GM12878 (cell line): ENCODE results near the gene GALNT9. TPM values are rescaled to one million over a fixed set of nuclear protein-coding genes. Genes with fewer than 3 reads are reported as not detected.

Experiments used
- ATAC-seq: fragments of 200-7000 bp; cut with Tn5 transposase; 3 replicates; pipeline ENCODE4 v1.9.1; 2020; ENCODE audit warnings: mild to moderate bottlenecking, moderate library complexity
- BruUV-seq: library from RNA; stranded (reverse); fragments of 400-500 nt; replicated peaks from 2 replicates; lab custom pipeline; 2021; lab: Mats Ljungman, UMichigan
- CTCF ChIA-PET: fragments of 300-600 bp; sonication (Branson Sonifier 250); formaldehyde crosslinking; extraction: SDS; loops from one replicate; lab custom pipeline; 2021; ENCODE audit warnings: inconsistent platforms; lab: Yijun Ruan, JAX
- POLR2A ChIA-PET: fragments of 350-600 bp; formaldehyde crosslinking; extraction: SDS; loops from one replicate; lab custom pipeline; 2021; ENCODE audit warnings: inconsistent platforms; lab: Charles Lee
- RAD21 ChIA-PET: fragments of 300-600 bp; sonication (Branson Sonifier 250); formaldehyde crosslinking; loops from one replicate; lab custom pipeline; 2023; ENCODE audit warnings: antibody characterized with exemption; ENCODE audit not compliant: unreplicated experiment; lab: Charles Lee
- SMC1A ChIA-PET: fragments of 300-600 bp; sonication (Branson Sonifier 250); formaldehyde crosslinking; loops from one replicate; lab custom pipeline; 2023; ENCODE audit not compliant: unreplicated experiment, uncharacterized antibody; lab: Charles Lee
- DNase-seq: peaks from one replicate; pipeline ENCODE4 v3.0.0-alpha.2; 2011; ENCODE audit warnings: low read depth, low spot score
- FAIRE-seq: peaks from 3 replicates; lab custom pipeline; 2011; peaks lifted over from hg19 to GRCh38; lab: Jason Lieb, UNC
- H2AFZ ChIP-seq: 2 replicates; pipeline ENCODE4 v1.6.0; 2011; ENCODE audit warnings: low read depth, low read length, control low read depth; ENCODE audit not compliant: control insufficient read depth
- H3K27ac ChIP-seq: 2 replicates; pipeline ENCODE4 v1.5.1; 2011; ENCODE audit warnings: control low read depth; ENCODE audit not compliant: control insufficient read depth, insufficient read depth
- H3K27me3 ChIP-seq, 2 experiments: replicated peaks in 1 of 2; 2 replicates each; pipeline versions ENCODE4 v1.6.0 to v1.6.1; 2011; ENCODE audit warnings: low read length in 1 of 2; ENCODE audit not compliant: control insufficient read depth in 2 of 2, insufficient read depth in 2 of 2
- H3K36me3 ChIP-seq, 2 experiments: 2 replicates each; pipeline ENCODE4 v1.5.1; 2011; ENCODE audit warnings: low read length in 1 of 2; ENCODE audit not compliant: control insufficient read depth in 2 of 2, insufficient read depth in 2 of 2
- H3K4me1 ChIP-seq: 2 replicates; pipeline ENCODE4 v1.6.1; 2011; ENCODE audit warnings: mild to moderate bottlenecking, low read length, moderate library complexity, mixed read lengths; ENCODE audit not compliant: control insufficient read depth, insufficient read depth
- H3K4me2 ChIP-seq: 2 replicates; pipeline ENCODE4 v1.6.0; 2011; ENCODE audit warnings: control low read depth; ENCODE audit not compliant: control insufficient read depth, insufficient read depth
- H3K4me3 ChIP-seq: fragments of 200-600 bp; sonication (generic); 2 replicates; pipeline ENCODE4 v1.5.1; 2016
- H3K79me2 ChIP-seq: 2 replicates; pipeline ENCODE4 v1.6.0; 2011; ENCODE audit warnings: low read length; ENCODE audit not compliant: control insufficient read depth, insufficient read depth
- H3K9ac ChIP-seq: 2 replicates; pipeline ENCODE4 v1.8.0; 2011; ENCODE audit warnings: low read length, control low read depth, mixed read lengths; ENCODE audit not compliant: control insufficient read depth, insufficient read depth
- H3K9me3 ChIP-seq: replicated peaks from 3 replicates; pipeline ENCODE4 v1.5.1; 2011; ENCODE audit warnings: mild to moderate bottlenecking, low read length; ENCODE audit not compliant: control insufficient read depth, insufficient read depth
- H4K20me1 ChIP-seq: 2 replicates; pipeline ENCODE4 v1.6.0; 2011; ENCODE audit not compliant: control insufficient read depth, insufficient read depth
- BMI1 ChIP-seq: fragments of 450-650 bp; IDR thresholded peaks from 2 replicates; pipeline ENCODE4 v1.6.1; 2016; ENCODE audit warnings: mild to moderate bottlenecking, moderate library complexity, borderline replicate concordance
- GABPA ChIP-seq: IDR thresholded peaks from 2 replicates; pipeline ENCODE4 v1.6.1; 2014; ENCODE audit warnings: antibody characterized with exemption, low read depth, mild to moderate bottlenecking, inconsistent platforms
- HDAC6 ChIP-seq: fragments of 200-600 bp; sonication (generic); IDR thresholded peaks from one replicate; pipeline ENCODE4 v1.8.0; 2017; ENCODE audit warnings: antibody characterized with exemption; ENCODE audit not compliant: unreplicated experiment
- KLF5 ChIP-seq: fragments of 450-650 bp; IDR thresholded peaks from 2 replicates; pipeline ENCODE4 v1.6.1; 2014; ENCODE audit warnings: mild to moderate bottlenecking; ENCODE audit not compliant: partially characterized antibody
- POLR2AphosphoS5 ChIP-seq: IDR thresholded peaks from 2 replicates; pipeline ENCODE4 v1.6.1; 2011; ENCODE audit warnings: mild to moderate bottlenecking, low read length, inconsistent platforms
- RCOR1 ChIP-seq: conservative IDR thresholded peaks from 2 replicates; pipeline ENCODE4 v1.6.1; 2012; ENCODE audit warnings: low read depth, low read length, improper control_type of control experiment
- SIX5 ChIP-seq: IDR thresholded peaks from 2 replicates; pipeline ENCODE4 v1.6.1; 2011; ENCODE audit warnings: mild to moderate bottlenecking, low read depth, low read length, moderate library complexity; ENCODE audit not compliant: severe bottlenecking
- STAT1 ChIP-seq: fragments of 450-650 bp; conservative IDR thresholded peaks from 2 replicates; pipeline ENCODE4 v1.6.1; 2014; ENCODE audit warnings: antibody characterized with exemption, mild to moderate bottlenecking
- YBX1 ChIP-seq: fragments of 450-650 bp; IDR thresholded peaks from 2 replicates; pipeline ENCODE4 v1.6.1; 2016; ENCODE audit warnings: antibody characterized with exemption
- YY1 ChIP-seq: IDR thresholded peaks from 2 replicates; pipeline ENCODE4 v1.6.1; 2011; ENCODE audit warnings: low read depth, mild to moderate bottlenecking, low read length
- ZSCAN29 ChIP-seq: fragments of 450-650 bp; IDR thresholded peaks from 2 replicates; pipeline ENCODE4 v1.6.1; 2017; ENCODE audit warnings: mild to moderate bottlenecking, moderate library complexity
- WGBS: methylation state at CpG from one replicate; pipeline ENCODE4 v1.1.6; 2016; ENCODE audit warnings: low lambda C conversion rate; ENCODE audit not compliant: insufficient replicate concordance, insufficient coverage; ENCODE audit errors: missing lambda C conversion rate; 5-methylcytosine and 5-hydroxymethylcytosine counted together
- in situ Hi-C: fragments of 300-500 bp; cut with MboI; formaldehyde crosslinking; loops from 9 replicates; pipeline ENCODE4 v1.14.3; 2018; ENCODE audit warnings: mixed read lengths
- intact Hi-C: fragments of 100-400 bp; cut with micrococcal nuclease; formaldehyde crosslinking; loops from one replicate; pipeline ENCODE4 v1.14.2; 2022; ENCODE audit not compliant: unreplicated experiment
- polyA plus RNA-seq, 11 experiments: library from polyadenylated mRNA; depleted of rRNA in 4 of 11; unstranded in 6 of 11; stranded (reverse) in 5 of 11; fragments of >200 nt; fragmentation: Nextera tagmentation in 4 of 11; fragmentation: Illumina TruSeq in 1 of 11; extraction: Ambion mirVana in 4 of 11; extraction: Trizol in 1 of 11; gene quantifications; 1 replicate in 1 of 11; 2 replicates in 10 of 11; pipeline versions ENCODE4 v1.2.1 to v1.2.3, GENCODE V29; 2011 to 2016; ENCODE audit warnings: inconsistent platforms in 2 of 11, missing spikeins in 2 of 11, low read depth in 1 of 11
- total RNA-seq, 4 experiments: library from RNA; depleted of rRNA in 3 of 4; stranded (reverse); fragments of >200 nt in 3 of 4; fragmentation: Illumina TruSeq in 1 of 4; extraction: Trizol in 1 of 4; gene quantifications; 2 replicates each; pipeline versions ENCODE4 v1.2.1 to v1.2.3, GENCODE V29; 2013 to 2021
- TF ChIP-seq, protein P1 (sequence below): fragments of 450-650 bp; IDR thresholded peaks from 2 replicates; pipeline ENCODE4 v1.6.1; 2017; ENCODE audit warnings: mild to moderate bottlenecking, moderate library complexity
- TF ChIP-seq, protein P2 (sequence below): IDR thresholded peaks from 2 replicates; pipeline ENCODE4 v1.6.1; 2012; ENCODE audit warnings: mild to moderate bottlenecking, low read depth, low read length
- TF ChIP-seq, protein P3 (sequence below): IDR thresholded peaks from 2 replicates; pipeline ENCODE4 v1.6.1; 2011; ENCODE audit warnings: borderline replicate concordance, low read depth, mild to moderate bottlenecking, moderate library complexity, low read length; ENCODE audit not compliant: insufficient read depth, poor library complexity, severe bottlenecking

GALNT9 gene
- total and polyA plus RNA-seq, 10 of the 15 experiments (the other 5 are each of a cell fraction or from before 2014, with no cell fraction given) = 0.04 TPM; not detected in 9

DNA sequence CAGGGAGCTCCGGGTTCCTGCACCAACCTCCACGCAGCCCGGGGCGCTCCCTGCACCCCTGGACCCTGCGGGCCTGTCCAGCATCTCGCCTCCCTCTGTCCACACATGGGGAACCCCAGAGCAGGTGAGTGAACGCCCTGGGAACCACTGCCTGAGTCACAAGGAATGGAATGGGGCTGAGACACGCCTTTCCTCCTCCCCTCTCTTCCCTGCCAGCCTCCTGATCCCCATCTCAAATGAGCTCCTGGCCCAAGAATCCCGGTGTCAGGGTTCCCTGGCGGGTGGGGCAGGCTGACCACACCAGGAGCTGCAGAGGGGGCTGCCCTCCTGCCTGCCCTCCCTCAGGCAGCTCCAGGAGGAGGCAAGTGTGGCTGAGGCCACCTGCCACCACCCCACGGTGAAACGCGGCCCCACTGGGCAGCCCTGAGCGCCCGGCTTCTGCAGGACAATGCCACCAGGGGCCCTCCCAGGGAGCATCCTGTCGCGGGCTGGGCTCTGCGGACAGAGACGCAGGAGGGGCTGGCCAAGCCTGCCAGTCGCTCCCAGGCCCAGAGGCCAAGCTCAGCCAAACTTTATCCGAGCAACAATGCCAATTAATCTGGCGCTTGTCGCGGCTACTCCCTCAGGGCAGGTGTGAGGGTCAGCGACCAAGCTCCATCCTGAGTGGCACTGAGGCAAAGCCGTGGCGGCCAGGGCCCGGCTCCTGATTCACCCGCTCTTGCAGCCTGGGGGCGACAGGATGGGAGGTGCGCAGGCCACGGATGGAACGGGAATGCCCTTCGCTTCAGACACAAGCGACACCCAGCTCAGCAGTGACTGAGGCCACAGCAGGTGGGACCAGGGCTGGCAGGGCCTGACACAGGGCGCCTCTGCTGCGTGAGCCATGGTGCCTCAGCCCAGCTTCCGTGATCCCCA, 44.3 kb downstream of the GALNT9 start:
- FAIRE-seq (no peak), ATAC-seq (no peak), DNase-seq (no peak)
- SMC1A ChIA-PET = no interaction called here
- RAD21 ChIA-PET = no interaction called here
- H3K27me3 ChIP-seq = no peaks in the 10 kb centered on the region
- no peak overlapping the region for H3K4me2 ChIP-seq
- H2AFZ ChIP-seq = no peak overlapping the region
- WGBS = 67% methylated on average over 38 of the region's 38 CpGs
- H4K20me1 ChIP-seq = no peaks in the 10 kb centered on the region
- H3K4me1 ChIP-seq = no peaks in the 10 kb centered on the region
- H3K36me3 ChIP-seq = no peaks in the 10 kb centered on the region
- in situ Hi-C loops (no loop called here), intact Hi-C loops (no loop called here)
- no TSS peak for BruUV-seq
- no peaks in the 10 kb centered on the region for H3K79me2 ChIP-seq
- CTCF ChIA-PET = interaction anchor here (1.1 to 1.6 kb wide), 2 partner anchors 131 to 330 kb away, joined by 3 to 4 read pairs; no protein-coding TSS in a partner anchor
- H3K9me3 ChIP-seq = no peaks in the 10 kb centered on the region; the same call in 2 of the 3 replicates
- H3K27ac ChIP-seq = no peak overlapping the region
- POLR2A ChIA-PET = no interaction called here
- H3K4me3 ChIP-seq = no peak overlapping the region
- no peak overlapping the region for H3K9ac ChIP-seq
- no peak for TF ChIP-seq STAT1
- TF ChIP-seq GABPA = no peak
- TF ChIP-seq KLF5 = no peak
- no peak for TF ChIP-seq YY1
- TF ChIP-seq RCOR1 = no peak
- TF ChIP-seq, protein P1, sequence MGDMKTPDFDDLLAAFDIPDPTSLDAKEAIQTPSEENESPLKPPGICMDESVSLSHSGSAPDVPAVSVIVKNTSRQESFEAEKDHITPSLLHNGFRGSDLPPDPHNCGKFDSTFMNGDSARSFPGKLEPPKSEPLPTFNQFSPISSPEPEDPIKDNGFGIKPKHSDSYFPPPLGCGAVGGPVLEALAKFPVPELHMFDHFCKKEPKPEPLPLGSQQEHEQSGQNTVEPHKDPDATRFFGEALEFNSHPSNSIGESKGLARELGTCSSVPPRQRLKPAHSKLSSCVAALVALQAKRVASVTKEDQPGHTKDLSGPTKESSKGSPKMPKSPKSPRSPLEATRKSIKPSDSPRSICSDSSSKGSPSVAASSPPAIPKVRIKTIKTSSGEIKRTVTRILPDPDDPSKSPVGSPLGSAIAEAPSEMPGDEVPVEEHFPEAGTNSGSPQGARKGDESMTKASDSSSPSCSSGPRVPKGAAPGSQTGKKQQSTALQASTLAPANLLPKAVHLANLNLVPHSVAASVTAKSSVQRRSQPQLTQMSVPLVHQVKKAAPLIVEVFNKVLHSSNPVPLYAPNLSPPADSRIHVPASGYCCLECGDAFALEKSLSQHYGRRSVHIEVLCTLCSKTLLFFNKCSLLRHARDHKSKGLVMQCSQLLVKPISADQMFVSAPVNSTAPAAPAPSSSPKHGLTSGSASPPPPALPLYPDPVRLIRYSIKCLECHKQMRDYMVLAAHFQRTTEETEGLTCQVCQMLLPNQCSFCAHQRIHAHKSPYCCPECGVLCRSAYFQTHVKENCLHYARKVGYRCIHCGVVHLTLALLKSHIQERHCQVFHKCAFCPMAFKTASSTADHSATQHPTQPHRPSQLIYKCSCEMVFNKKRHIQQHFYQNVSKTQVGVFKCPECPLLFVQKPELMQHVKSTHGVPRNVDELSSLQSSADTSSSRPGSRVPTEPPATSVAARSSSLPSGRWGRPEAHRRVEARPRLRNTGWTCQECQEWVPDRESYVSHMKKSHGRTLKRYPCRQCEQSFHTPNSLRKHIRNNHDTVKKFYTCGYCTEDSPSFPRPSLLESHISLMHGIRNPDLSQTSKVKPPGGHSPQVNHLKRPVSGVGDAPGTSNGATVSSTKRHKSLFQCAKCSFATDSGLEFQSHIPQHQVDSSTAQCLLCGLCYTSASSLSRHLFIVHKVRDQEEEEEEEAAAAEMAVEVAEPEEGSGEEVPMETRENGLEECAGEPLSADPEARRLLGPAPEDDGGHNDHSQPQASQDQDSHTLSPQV = no peak
- no peak for TF ChIP-seq POLR2AphosphoS5
- TF ChIP-seq ZSCAN29 = no peak
- TF ChIP-seq HDAC6 = no peak
- TF ChIP-seq, protein P2, sequence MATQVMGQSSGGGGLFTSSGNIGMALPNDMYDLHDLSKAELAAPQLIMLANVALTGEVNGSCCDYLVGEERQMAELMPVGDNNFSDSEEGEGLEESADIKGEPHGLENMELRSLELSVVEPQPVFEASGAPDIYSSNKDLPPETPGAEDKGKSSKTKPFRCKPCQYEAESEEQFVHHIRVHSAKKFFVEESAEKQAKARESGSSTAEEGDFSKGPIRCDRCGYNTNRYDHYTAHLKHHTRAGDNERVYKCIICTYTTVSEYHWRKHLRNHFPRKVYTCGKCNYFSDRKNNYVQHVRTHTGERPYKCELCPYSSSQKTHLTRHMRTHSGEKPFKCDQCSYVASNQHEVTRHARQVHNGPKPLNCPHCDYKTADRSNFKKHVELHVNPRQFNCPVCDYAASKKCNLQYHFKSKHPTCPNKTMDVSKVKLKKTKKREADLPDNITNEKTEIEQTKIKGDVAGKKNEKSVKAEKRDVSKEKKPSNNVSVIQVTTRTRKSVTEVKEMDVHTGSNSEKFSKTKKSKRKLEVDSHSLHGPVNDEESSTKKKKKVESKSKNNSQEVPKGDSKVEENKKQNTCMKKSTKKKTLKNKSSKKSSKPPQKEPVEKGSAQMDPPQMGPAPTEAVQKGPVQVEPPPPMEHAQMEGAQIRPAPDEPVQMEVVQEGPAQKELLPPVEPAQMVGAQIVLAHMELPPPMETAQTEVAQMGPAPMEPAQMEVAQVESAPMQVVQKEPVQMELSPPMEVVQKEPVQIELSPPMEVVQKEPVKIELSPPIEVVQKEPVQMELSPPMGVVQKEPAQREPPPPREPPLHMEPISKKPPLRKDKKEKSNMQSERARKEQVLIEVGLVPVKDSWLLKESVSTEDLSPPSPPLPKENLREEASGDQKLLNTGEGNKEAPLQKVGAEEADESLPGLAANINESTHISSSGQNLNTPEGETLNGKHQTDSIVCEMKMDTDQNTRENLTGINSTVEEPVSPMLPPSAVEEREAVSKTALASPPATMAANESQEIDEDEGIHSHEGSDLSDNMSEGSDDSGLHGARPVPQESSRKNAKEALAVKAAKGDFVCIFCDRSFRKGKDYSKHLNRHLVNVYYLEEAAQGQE = no peak
- TF ChIP-seq BMI1 = no peak
- TF ChIP-seq SIX5 = no peak
- no peak for TF ChIP-seq YBX1
- TF ChIP-seq, protein P3, sequence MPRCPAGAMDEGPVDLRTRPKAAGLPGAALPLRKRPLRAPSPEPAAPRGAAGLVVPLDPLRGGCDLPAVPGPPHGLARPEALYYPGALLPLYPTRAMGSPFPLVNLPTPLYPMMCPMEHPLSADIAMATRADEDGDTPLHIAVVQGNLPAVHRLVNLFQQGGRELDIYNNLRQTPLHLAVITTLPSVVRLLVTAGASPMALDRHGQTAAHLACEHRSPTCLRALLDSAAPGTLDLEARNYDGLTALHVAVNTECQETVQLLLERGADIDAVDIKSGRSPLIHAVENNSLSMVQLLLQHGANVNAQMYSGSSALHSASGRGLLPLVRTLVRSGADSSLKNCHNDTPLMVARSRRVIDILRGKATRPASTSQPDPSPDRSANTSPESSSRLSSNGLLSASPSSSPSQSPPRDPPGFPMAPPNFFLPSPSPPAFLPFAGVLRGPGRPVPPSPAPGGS = no peak
